ENCODE data around the gene HTR3D. TPM values are rescaled to one million over a fixed set of nuclear protein-coding genes. Genes with fewer than 3 reads are reported as not detected.
"Not testable (repeated sequence)": the region's sequence is repeated elsewhere in the genome, so short reads cannot be mapped to it uniquely, and the experiment has no call there.

Gene HTR3D
- total and polyA plus RNA-seq, 9 of the 15 experiments (the other 6 are each of a cell fraction or from before 2014, with no cell fraction given) = not detected

GRCh38 chr3:184025256-184025655 lies 6.3 kb upstream of the HTR3D start:
- DNase-seq (ENCODE audit: extremely low read depth in 1 of 4, low spot score in 3 of 4) = peak in 1 of 4 experiments; percentile 18
- POLR2A ChIA-PET; ATAC-seq; H3K27me3 ChIP-seq (ENCODE audit: control insufficient read depth in 2 of 2, insufficient read depth in 2 of 2, low read length in 2 of 2); H3K4me3 ChIP-seq; H3K27ac ChIP-seq (ENCODE audit: extremely low read depth, low read depth, low read length); FAIRE-seq; H3K9me1 ChIP-seq (ENCODE audit: control insufficient read depth, insufficient read depth, low read length); H3K4me2 ChIP-seq (ENCODE audit: insufficient read depth, low read length); H2AFZ ChIP-seq (ENCODE audit: low read depth, low read length); intact Hi-C loops (cut with micrococcal nuclease); H4K20me1 ChIP-seq (replicated peaks; ENCODE audit: control insufficient read depth, insufficient read depth, low read length); H3K36me3 ChIP-seq (ENCODE audit: control insufficient read depth, insufficient read depth, low read length); BruUV-seq (replicated peaks); H3K4me1 ChIP-seq (replicated peaks in 1 of 2; ENCODE audit: control insufficient read depth in 2 of 2, insufficient read depth in 2 of 2, low read length in 2 of 2); in situ Hi-C loops (cut with MboI); H3K79me2 ChIP-seq (ENCODE audit: control insufficient read depth, insufficient read depth, low read length); CTCF ChIA-PET (ENCODE audit: low intra/inter-chr PET ratio); H3K9ac ChIP-seq (ENCODE audit: insufficient read depth in 1 of 2, low read depth in 2 of 2, low read length in 2 of 2); H3K9me3 ChIP-seq (replicated peaks; ENCODE audit: control insufficient read depth, insufficient read depth, low read depth, low read length): not testable (repeated sequence)
- TF ChIP-seq ZNF431 (CRISPR knock-in tag; IDR thresholded peaks at IDR 0.05) = peak; percentile 54; the same call in 1 of the 2 replicates
- 0 out of 3 replicates have a peak, but pooled peaks of 1 of the 2 experiments have one; percentile 35 for TF ChIP-seq CBX3 (IDR thresholded peaks at IDR 0.05; ENCODE audit: borderline replicate concordance in 1 of 2, low read length in 2 of 2)
- TF ChIP-seq ZFP36 (IDR thresholded peaks at IDR 0.05; ENCODE audit: low read depth, low read length, partially characterized antibody) = peak; percentile 58
- TF ChIP-seq TRIM28 (IDR thresholded peaks at IDR 0.05) = 0 out of 2 replicates have a peak, but pooled peaks have one; percentile 43
- TF ChIP-seq YY1 (IDR thresholded peaks at IDR 0.05; ENCODE audit: borderline replicate concordance in 1 of 3, control insufficient read depth in 1 of 3, extremely low read depth in 1 of 3, insufficient read depth in 3 of 3, insufficient read length in 1 of 3, insufficient replicate concordance in 2 of 3, low read depth in 1 of 3, low read length in 2 of 3) = peak in 1 of 3 experiments; percentile 26
- TF ChIP-seq CHD2 (IDR thresholded peaks at IDR 0.05; ENCODE audit: low read depth, low read length) = peak; percentile 49; the same call in 1 of the 2 replicates
- 0 out of 2 replicates have a peak, but pooled peaks have one; percentile 3 for TF ChIP-seq EGR1 (conservative IDR thresholded peaks at IDR 0.05)
- 26% methylated on average over 5 of the region's 5 CpGs for WGBS (ENCODE audit: insufficient coverage, low coverage, missing lambda C conversion rate)
